H1 (cell line): Measurements from ENCODE around the gene CRADD. TPM values are rescaled to one million over a fixed set of nuclear protein-coding genes. Genes with fewer than 3 reads are reported as not detected.

Experiments
- CTCF ChIA-PET: fragments of 300-600 bp; sonication (Branson Sonifier 250); formaldehyde crosslinking; loops from one replicate; lab custom pipeline; 2021; ENCODE audit not compliant: partially characterized antibody; lab: Charles Lee
- POLR2A ChIA-PET: fragments of 300-600 bp; sonication (Branson Sonifier 250); formaldehyde crosslinking; loops from one replicate; lab custom pipeline; 2021; ENCODE audit warnings: inconsistent platforms; ENCODE audit not compliant: partially characterized antibody; lab: Charles Lee
- DNase-seq, 2 experiments: peaks; one replicate each; pipeline versions ENCODE4 v3.0.0 to v3.0.0-alpha.2; 2010 to 2022; ENCODE audit warnings: low spot score in 2 of 2, low read depth in 1 of 2, mixed read lengths in 1 of 2
- FAIRE-seq: peaks from 2 replicates; lab custom pipeline; 2011; peaks lifted over from hg19 to GRCh38; lab: Jason Lieb, UNC
- H2AFZ ChIP-seq: 2 replicates; pipeline ENCODE4 v1.8.1; 2012; ENCODE audit warnings: low read length, inconsistent platforms
- H2AK5ac ChIP-seq: 2 replicates; pipeline ENCODE4 v1.6.1; 2013; ENCODE audit warnings: low read depth, low read length
- H2BK120ac ChIP-seq: replicated peaks from 2 replicates; pipeline ENCODE3; 2013; ENCODE audit warnings: low read depth, low read length, inconsistent platforms
- H2BK12ac ChIP-seq: 2 replicates; pipeline ENCODE4 v1.6.1; 2013; ENCODE audit warnings: low read depth, low read length
- H2BK15ac ChIP-seq: 2 replicates; pipeline ENCODE4 v1.6.1; 2013; ENCODE audit warnings: low read length
- H2BK20ac ChIP-seq: 2 replicates; pipeline ENCODE4 v1.6.1; 2013; ENCODE audit warnings: low read length
- H2BK5ac ChIP-seq: 2 replicates; pipeline ENCODE4 v1.6.1; 2013; ENCODE audit warnings: low read depth, low read length
- H3K14ac ChIP-seq: 2 replicates; pipeline ENCODE4 v1.6.1; 2013; ENCODE audit warnings: inconsistent platforms; ENCODE audit not compliant: insufficient read length
- H3K18ac ChIP-seq: 2 replicates; pipeline ENCODE4 v1.6.1; 2013; ENCODE audit warnings: low read length; ENCODE audit errors: extremely low read depth
- H3K23ac ChIP-seq: 2 replicates; pipeline ENCODE4 v1.6.1; 2013; ENCODE audit warnings: inconsistent platforms; ENCODE audit not compliant: insufficient read length
- H3K23me2 ChIP-seq: 2 replicates; pipeline ENCODE4 v1.6.1; 2013; ENCODE audit warnings: low read depth, low read length
- H3K27ac ChIP-seq: 2 replicates; pipeline ENCODE4 v1.6.1; 2011; ENCODE audit warnings: low read depth, low read length, inconsistent platforms
- H3K27me3 ChIP-seq, 4 experiments: replicated peaks in 1 of 4; 1 replicate in 1 of 4; 2 replicates in 3 of 4; pipeline versions ENCODE4 v1.6.1 to v1.8.1; 2011 to 2013; ENCODE audit warnings: low read length in 3 of 4, mild to moderate bottlenecking in 3 of 4, inconsistent platforms in 2 of 4, mixed read lengths in 2 of 4, moderate library complexity in 1 of 4; ENCODE audit not compliant: control insufficient read depth in 3 of 4, insufficient read depth in 3 of 4; ENCODE audit errors: extremely low read depth in 1 of 4
- H3K36me3 ChIP-seq, 4 experiments: 2 replicates each; pipeline versions ENCODE4 v1.6.1 to v1.8.1; 2011 to 2013; ENCODE audit warnings: mild to moderate bottlenecking in 4 of 4, low read length in 3 of 4, moderate library complexity in 2 of 4, control low read depth in 1 of 4, inconsistent platforms in 1 of 4; ENCODE audit not compliant: insufficient read depth in 4 of 4, control insufficient read depth in 2 of 4
- H3K4ac ChIP-seq: replicated peaks from 2 replicates; pipeline ENCODE3; 2013; ENCODE audit warnings: low read length, low read depth, mixed read lengths, inconsistent platforms; ENCODE audit not compliant: insufficient read length
- H3K4me1 ChIP-seq, 4 experiments: replicated peaks in 1 of 4; 1 replicate in 1 of 4; 2 replicates in 3 of 4; pipeline versions ENCODE4 v1.6.1 to v1.8.1; 2011 to 2013; ENCODE audit warnings: low read length in 3 of 4, inconsistent platforms in 2 of 4, mixed read lengths in 1 of 4; ENCODE audit not compliant: insufficient read depth in 4 of 4, control insufficient read depth in 3 of 4
- H3K4me2 ChIP-seq, 2 experiments: 2 replicates each; pipeline versions ENCODE4 v1.6.1 to v1.8.1; 2011 to 2013; ENCODE audit warnings: low read depth in 2 of 2, low read length in 2 of 2, control low read depth in 1 of 2, inconsistent platforms in 1 of 2, mild to moderate bottlenecking in 1 of 2; ENCODE audit not compliant: insufficient read depth in 1 of 2
- H3K4me3 ChIP-seq, 4 experiments: fragments of 200-600, 300-600 bp in 1 of 4; sonication (generic), shearing (Covaris generic), sonication (Bioruptor Twin) in 1 of 4; 2 replicates each; pipeline versions ENCODE4 v1.5.1 to v1.8.1; 2011 to 2016; ENCODE audit warnings: low read length in 4 of 4, low read depth in 3 of 4, control low read depth in 2 of 4, inconsistent platforms in 2 of 4, mild to moderate bottlenecking in 2 of 4, mixed read lengths in 1 of 4, moderate library complexity in 1 of 4; ENCODE audit not compliant: insufficient read depth in 2 of 4; ENCODE audit errors: extremely low read depth in 1 of 4
- H3K56ac ChIP-seq: replicated peaks from 2 replicates; pipeline ENCODE3; 2013; ENCODE audit warnings: low read depth, mild to moderate bottlenecking, mixed read lengths, low read length, inconsistent platforms; ENCODE audit not compliant: insufficient read length
- H3K79me1 ChIP-seq: 2 replicates; pipeline ENCODE4 v1.6.1; 2013; ENCODE audit warnings: low read depth, low read length, control low read depth
- H3K79me2 ChIP-seq, 2 experiments: 2 replicates each; pipeline versions ENCODE4 v1.6.1 to v1.8.1; 2012 to 2013; ENCODE audit warnings: low read length in 2 of 2, mild to moderate bottlenecking in 2 of 2, inconsistent platforms in 1 of 2; ENCODE audit not compliant: insufficient read depth in 2 of 2, control insufficient read depth in 1 of 2
- H3K9ac ChIP-seq, 4 experiments: replicated peaks in 1 of 4; 1 replicate in 1 of 4; 2 replicates in 3 of 4; pipeline versions ENCODE4 v1.6.1 to v1.8.1; 2011 to 2013; ENCODE audit warnings: low read depth in 3 of 4, low read length in 3 of 4, control low read depth in 2 of 4, mild to moderate bottlenecking in 2 of 4, moderate library complexity in 2 of 4, inconsistent platforms in 1 of 4; ENCODE audit errors: extremely low read depth in 1 of 4
- H3K9me3 ChIP-seq, 2 experiments: 2 replicates each; pipeline versions ENCODE4 v1.6.1 to v1.8.1; 2012 to 2013; ENCODE audit warnings: mild to moderate bottlenecking in 2 of 2, moderate library complexity in 2 of 2, control low read depth in 1 of 2, inconsistent platforms in 1 of 2, low read depth in 1 of 2, low read length in 1 of 2, mixed read lengths in 1 of 2; ENCODE audit not compliant: insufficient read depth in 2 of 2
- H4K20me1 ChIP-seq, 2 experiments: replicated peaks in 1 of 2; 2 replicates each; pipeline versions ENCODE3 to v1.8.1; 2011 to 2013; ENCODE audit warnings: inconsistent platforms in 2 of 2, low read length in 2 of 2, mild to moderate bottlenecking in 1 of 2; ENCODE audit not compliant: insufficient read depth in 2 of 2, control insufficient read depth in 1 of 2
- H4K5ac ChIP-seq: 2 replicates; pipeline ENCODE4 v1.6.1; 2013; ENCODE audit warnings: low read length, low read depth, mixed read lengths, inconsistent platforms; ENCODE audit not compliant: insufficient read length
- H4K8ac ChIP-seq: 2 replicates; pipeline ENCODE4 v1.8.0; 2013; ENCODE audit warnings: mild to moderate bottlenecking, moderate library complexity, low read length, inconsistent platforms; ENCODE audit not compliant: insufficient read depth; ENCODE audit errors: extremely low read depth
- H4K91ac ChIP-seq: replicated peaks from 2 replicates; pipeline ENCODE3; 2013; ENCODE audit warnings: low read length, mixed read lengths, inconsistent platforms; ENCODE audit not compliant: insufficient read length
- SAP30 ChIP-seq: fragments of 300-600 bp; sonication (generic); IDR thresholded peaks from 2 replicates; pipeline ENCODE4 v1.7.1; 2012; ENCODE audit warnings: low read length, moderate library complexity, mild to moderate bottlenecking, inconsistent platforms; ENCODE audit not compliant: insufficient read depth, insufficient replicate concordance
- SIX5 ChIP-seq: IDR thresholded peaks from 2 replicates; pipeline ENCODE4 v1.6.1; 2011; ENCODE audit warnings: mild to moderate bottlenecking, low read depth, low read length
- SP4 ChIP-seq: IDR thresholded peaks from 2 replicates; pipeline ENCODE4 v1.6.1; 2012; ENCODE audit warnings: low read length, inconsistent platforms
- WGBS, 2 experiments: shearing (Covaris generic) in 1 of 2; methylation state at CpG; one replicate each; pipeline versions ENCODE4 v1.1.6 to v1.1.7; 2013 to 2015; ENCODE audit warnings: low lambda C conversion rate in 2 of 2, mixed read lengths in 2 of 2, inconsistent platforms in 1 of 2, low coverage in 1 of 2, missing lambda C conversion rate in 1 of 2; ENCODE audit not compliant: insufficient replicate concordance in 2 of 2, insufficient coverage in 1 of 2, insufficient read length in 1 of 2; ENCODE audit errors: extremely low coverage in 1 of 2, missing lambda C conversion rate in 1 of 2; 5-methylcytosine and 5-hydroxymethylcytosine counted together
- polyA plus RNA-seq, 7 experiments: library from polyadenylated mRNA; depleted of rRNA in 3 of 7; stranded (reverse) in 5 of 7; unstranded in 2 of 7; fragments of >200 nt in 5 of 7; fragments of 200-250 nt in 2 of 7; gene quantifications; 1 replicate in 5 of 7; 2 replicates in 1 of 7; 4 replicates in 1 of 7; pipeline versions ENCODE4 v1.2.1 to v1.2.3, GENCODE V29; 2011 to 2013; ENCODE audit warnings: missing spikeins in 2 of 7, mixed read lengths in 2 of 7
- total RNA-seq: library from RNA; stranded (reverse); fragmentation: NEBNext Ultra II Directional; extraction: Animal tissue kit (Norgen Biotek cat#: 25700); gene quantifications from 2 replicates; pipeline ENCODE4 v1.2.1, GENCODE V29; 2021
- TF ChIP-seq, protein P1 (sequence below), 3 experiments: IDR thresholded peaks; 1 replicate in 2 of 3; 2 replicates in 1 of 3; pipeline versions ENCODE4 v1.5.1 to v1.6.1; 2011; ENCODE audit warnings: low read length in 3 of 3, mild to moderate bottlenecking in 3 of 3, inconsistent platforms in 2 of 3, low read depth in 1 of 3, moderate library complexity in 1 of 3; ENCODE audit not compliant: insufficient read depth in 1 of 3; ENCODE audit errors: control extremely low read depth in 1 of 3

The CRADD gene
- total and polyA plus RNA-seq, 2 of the 8 experiments (the other 6 are each of a cell fraction or from before 2014, with no cell fraction given): 8.1 to 15.4 TPM

- no peaks in the 10 kb centered on the region for H3K23me2 ChIP-seq
- no peaks in the 10 kb centered on the region for H3K27me3 ChIP-seq
- H4K20me1 ChIP-seq: no peaks in the 10 kb centered on the region
- H3K23ac ChIP-seq: no peak overlapping the region
- H3K79me1 ChIP-seq: no peaks in the 10 kb centered on the region
- no peak overlapping the region for H3K4ac ChIP-seq
- H3K9ac ChIP-seq: no peak overlapping the region
- no peaks in the 10 kb centered on the region for H3K36me3 ChIP-seq
- FAIRE-seq (no peak), DNase-seq (no peak)
- no peak overlapping the region for H3K56ac ChIP-seq
- H2BK120ac ChIP-seq: no peak overlapping the region
- WGBS, 2 experiments: 85% methylated on average over 2 of the region's 2 CpGs; no CpG with 5 or more reads in 1 of the 2 experiments
- H2BK20ac ChIP-seq: no peak overlapping the region
- H3K9me3 ChIP-seq: no peaks in the 10 kb centered on the region
- no peak overlapping the region for H3K18ac ChIP-seq
- H2BK15ac ChIP-seq: no peak overlapping the region
- H4K5ac ChIP-seq: no peak overlapping the region
- H2BK5ac ChIP-seq: no peak overlapping the region
- no peaks in the 10 kb centered on the region for H3K79me2 ChIP-seq
- no peaks in the 10 kb centered on the region for H3K4me1 ChIP-seq
- H2BK12ac ChIP-seq: no peak overlapping the region
- H4K91ac ChIP-seq: no peak overlapping the region
- H3K14ac ChIP-seq: no peak overlapping the region
- H3K4me3 ChIP-seq: no peak overlapping the region
- H3K4me2 ChIP-seq: no peak overlapping the region
- H3K27ac ChIP-seq: no peak overlapping the region
- H2AK5ac ChIP-seq: no peak overlapping the region
- no peak overlapping the region for H4K8ac ChIP-seq
- H2AFZ ChIP-seq: no peak overlapping the region
- ChIA-PET POLR2A (no interaction called here), CTCF (no interaction called here)
- TF ChIP-seq SAP30: no peak
- no peak for TF ChIP-seq SIX5
- TF ChIP-seq, protein P1, sequence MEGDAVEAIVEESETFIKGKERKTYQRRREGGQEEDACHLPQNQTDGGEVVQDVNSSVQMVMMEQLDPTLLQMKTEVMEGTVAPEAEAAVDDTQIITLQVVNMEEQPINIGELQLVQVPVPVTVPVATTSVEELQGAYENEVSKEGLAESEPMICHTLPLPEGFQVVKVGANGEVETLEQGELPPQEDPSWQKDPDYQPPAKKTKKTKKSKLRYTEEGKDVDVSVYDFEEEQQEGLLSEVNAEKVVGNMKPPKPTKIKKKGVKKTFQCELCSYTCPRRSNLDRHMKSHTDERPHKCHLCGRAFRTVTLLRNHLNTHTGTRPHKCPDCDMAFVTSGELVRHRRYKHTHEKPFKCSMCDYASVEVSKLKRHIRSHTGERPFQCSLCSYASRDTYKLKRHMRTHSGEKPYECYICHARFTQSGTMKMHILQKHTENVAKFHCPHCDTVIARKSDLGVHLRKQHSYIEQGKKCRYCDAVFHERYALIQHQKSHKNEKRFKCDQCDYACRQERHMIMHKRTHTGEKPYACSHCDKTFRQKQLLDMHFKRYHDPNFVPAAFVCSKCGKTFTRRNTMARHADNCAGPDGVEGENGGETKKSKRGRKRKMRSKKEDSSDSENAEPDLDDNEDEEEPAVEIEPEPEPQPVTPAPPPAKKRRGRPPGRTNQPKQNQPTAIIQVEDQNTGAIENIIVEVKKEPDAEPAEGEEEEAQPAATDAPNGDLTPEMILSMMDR (IDR thresholded peaks at IDR 0.05; ENCODE audit: control extremely low read depth in 1 of 3, insufficient read depth in 1 of 3, low read depth in 1 of 3, low read length in 3 of 3): no peak
- TF ChIP-seq SP4: no peak
Observed at GRCh38 chr12:93908264-93908663, 231.1 kb downstream of the CRADD start.
